Measurements from ENCODE around the gene MLF2. TPM values are rescaled to one million over a fixed set of nuclear protein-coding genes. Genes with fewer than 3 reads are reported as not detected.

The MLF2 gene
- total and polyA plus RNA-seq, 9 of the 15 experiments (the other 6 are each of a cell fraction or from before 2014, with no cell fraction given): 11.4 to 190 (median 139) TPM

DNA sequence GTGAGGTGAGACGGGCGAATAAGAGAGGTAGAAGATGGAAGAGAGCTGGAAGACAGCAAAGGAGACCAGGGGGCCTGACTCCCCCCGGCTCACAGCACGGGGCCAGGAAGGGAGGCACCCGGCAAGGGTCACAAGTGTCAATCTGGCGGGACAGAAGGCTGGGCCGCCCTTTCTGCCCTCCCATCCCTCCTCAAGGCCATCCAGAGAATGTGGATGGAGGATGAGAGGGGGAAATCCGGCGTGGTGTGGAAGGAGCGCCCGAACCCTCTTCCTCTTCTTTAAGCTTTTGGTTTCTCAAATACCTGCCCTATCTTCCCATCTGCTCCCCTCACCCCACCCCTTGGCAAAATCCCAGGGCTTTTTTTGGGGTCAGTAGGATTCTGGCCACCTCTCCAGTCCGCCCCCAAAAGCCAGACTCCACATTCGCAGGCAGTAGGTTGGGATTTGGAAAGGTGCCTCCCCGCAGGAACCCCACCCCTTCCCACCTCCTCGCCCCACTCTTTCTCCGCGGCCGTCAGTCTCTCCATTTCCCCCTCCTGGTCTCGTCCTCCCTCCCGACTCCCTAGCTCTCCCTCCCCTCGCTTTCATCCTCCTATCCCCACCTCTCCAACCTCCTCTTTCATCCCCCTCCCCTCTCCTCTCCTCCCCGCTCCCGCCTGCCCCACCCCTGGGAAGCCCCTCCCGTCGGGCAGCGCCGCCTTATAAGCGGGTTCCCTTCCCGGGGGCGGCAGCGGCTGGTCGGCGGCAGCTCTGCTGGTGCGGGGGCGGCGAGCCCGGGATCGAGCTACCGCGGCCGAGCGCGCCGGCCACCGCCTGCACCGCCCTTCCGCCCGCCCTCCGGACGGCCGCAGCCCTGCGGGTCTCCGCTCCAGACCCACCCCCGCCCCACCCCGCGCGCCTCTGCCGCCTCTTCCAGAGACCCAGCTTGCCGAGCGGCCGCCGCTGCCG is 13.0 kb upstream of the MLF2 start, which contains the start of gene PTMS (continued):
- TF ChIP-seq PRMT5 (CRISPR knock-in tag; IDR thresholded peaks at IDR 0.05) (no peak), POLR2A (conservative IDR thresholded peaks at IDR 0.05) (peak; percentile 63; the same call in 1 of the 2 replicates), TAF7 (tag; IDR thresholded peaks at IDR 0.05) (no peak), ZBTB7A (IDR thresholded peaks at IDR 0.05; ENCODE audit: borderline replicate concordance, control insufficient read depth, low read depth, low read length) (peak; percentile 80; the same call in 1 of the 2 replicates), GABPB1 (CRISPR knock-in tag; IDR thresholded peaks at IDR 0.05) (peak; percentile 6; the same call in 1 of the 2 replicates), CBFB (CRISPR knock-in tag; IDR thresholded peaks at IDR 0.05) (no peak), ZNF165 (CRISPR knock-in tag; IDR thresholded peaks at IDR 0.05; ENCODE audit: borderline replicate concordance) (no peak), ZNF253 (CRISPR knock-in tag; conservative IDR thresholded peaks at IDR 0.05) (no peak), ZNF23 (CRISPR knock-in tag; IDR thresholded peaks at IDR 0.05) (no peak), POLR2H (tag; IDR thresholded peaks at IDR 0.05; ENCODE audit: low read depth) (peak; percentile 64; the same call in 1 of the 2 replicates), CREB1 (IDR thresholded peaks at IDR 0.05) (no peak), CREB1 (CRISPR knock-in tag; IDR thresholded peaks at IDR 0.05) (no peak), YY1 (IDR thresholded peaks at IDR 0.05; ENCODE audit: borderline replicate concordance in 1 of 3, control insufficient read depth in 1 of 3, extremely low read depth in 1 of 3, insufficient read depth in 3 of 3, insufficient read length in 1 of 3, insufficient replicate concordance in 2 of 3, low read depth in 1 of 3, low read length in 2 of 3) (peak in 2 of 3 experiments; percentile 11 to 37), POLR2AphosphoS5 (IDR thresholded peaks at IDR 0.05; ENCODE audit: control insufficient read depth, insufficient read depth, low read depth, low read length) (peak; percentile 38; the same call in 1 of the 2 replicates), MCM5 (IDR thresholded peaks at IDR 0.05; ENCODE audit: low read depth) (no peak), KDM5B (IDR thresholded peaks at IDR 0.05; ENCODE audit: insufficient replicate concordance, low read depth, low read length) (peak; percentile 72)
- TF ChIP-seq, protein P1, sequence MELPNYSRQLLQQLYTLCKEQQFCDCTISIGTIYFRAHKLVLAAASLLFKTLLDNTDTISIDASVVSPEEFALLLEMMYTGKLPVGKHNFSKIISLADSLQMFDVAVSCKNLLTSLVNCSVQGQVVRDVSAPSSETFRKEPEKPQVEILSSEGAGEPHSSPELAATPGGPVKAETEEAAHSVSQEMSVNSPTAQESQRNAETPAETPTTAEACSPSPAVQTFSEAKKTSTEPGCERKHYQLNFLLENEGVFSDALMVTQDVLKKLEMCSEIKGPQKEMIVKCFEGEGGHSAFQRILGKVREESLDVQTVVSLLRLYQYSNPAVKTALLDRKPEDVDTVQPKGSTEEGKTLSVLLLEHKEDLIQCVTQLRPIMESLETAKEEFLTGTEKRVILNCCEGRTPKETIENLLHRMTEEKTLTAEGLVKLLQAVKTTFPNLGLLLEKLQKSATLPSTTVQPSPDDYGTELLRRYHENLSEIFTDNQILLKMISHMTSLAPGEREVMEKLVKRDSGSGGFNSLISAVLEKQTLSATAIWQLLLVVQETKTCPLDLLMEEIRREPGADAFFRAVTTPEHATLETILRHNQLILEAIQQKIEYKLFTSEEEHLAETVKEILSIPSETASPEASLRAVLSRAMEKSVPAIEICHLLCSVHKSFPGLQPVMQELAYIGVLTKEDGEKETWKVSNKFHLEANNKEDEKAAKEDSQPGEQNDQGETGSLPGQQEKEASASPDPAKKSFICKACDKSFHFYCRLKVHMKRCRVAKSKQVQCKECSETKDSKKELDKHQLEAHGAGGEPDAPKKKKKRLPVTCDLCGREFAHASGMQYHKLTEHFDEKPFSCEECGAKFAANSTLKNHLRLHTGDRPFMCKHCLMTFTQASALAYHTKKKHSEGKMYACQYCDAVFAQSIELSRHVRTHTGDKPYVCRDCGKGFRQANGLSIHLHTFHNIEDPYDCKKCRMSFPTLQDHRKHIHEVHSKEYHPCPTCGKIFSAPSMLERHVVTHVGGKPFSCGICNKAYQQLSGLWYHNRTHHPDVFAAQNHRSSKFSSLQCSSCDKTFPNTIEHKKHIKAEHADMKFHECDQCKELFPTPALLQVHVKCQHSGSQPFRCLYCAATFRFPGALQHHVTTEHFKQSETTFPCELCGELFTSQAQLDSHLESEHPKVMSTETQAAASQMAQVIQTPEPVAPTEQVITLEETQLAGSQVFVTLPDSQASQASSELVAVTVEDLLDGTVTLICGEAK (IDR thresholded peaks at IDR 0.05): 0 out of 2 replicates have a peak, but pooled peaks have one; percentile 17
- TF ChIP-seq, protein P1 (CRISPR knock-in tag; IDR thresholded peaks at IDR 0.05): no peak

Measured in K562 (cell line).